GM18873 (cell line): ENCODE data around the gene CCDC197.
A peak's percentile ranks its signal among the peaks of the same experiment; 100 is the strongest.

Experiments used
- ATAC-seq: cut with Tn5 transposase; IDR thresholded peaks from one replicate; pipeline ENCODE4 v1.9.1; 2021; ENCODE audit warnings: mild to moderate bottlenecking, moderate library complexity, moderate number of reproducible peaks; ENCODE audit not compliant: unreplicated experiment, low FRiP score

Gene CCDC197

GRCh38 chr14:93960774-93961438 lies 36.2 kb upstream of the CCDC197 start:
- ATAC-seq = no peak

DNA sequence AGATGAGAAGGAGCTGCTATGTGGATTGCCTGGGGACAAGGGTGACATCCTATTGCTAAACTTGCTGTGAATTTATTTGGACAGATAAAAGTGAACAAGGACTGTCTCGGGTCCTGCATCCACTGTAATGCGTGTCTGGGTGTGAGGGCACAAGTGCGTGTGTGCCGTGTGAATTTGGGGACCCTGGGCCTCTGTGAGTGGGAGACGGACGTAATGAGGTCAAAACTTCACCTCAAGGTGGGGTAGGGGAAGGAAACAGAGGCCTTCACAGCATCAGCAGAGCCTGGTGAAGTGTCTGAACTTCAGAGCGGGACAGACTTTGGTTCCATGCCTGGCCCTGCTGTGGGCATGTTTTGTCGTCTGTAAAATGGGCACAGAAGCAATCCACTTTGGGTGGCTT lies 35.5 kb upstream of the CCDC197 start:
- ATAC-seq = no peak

GRCh38 chr14:93962701-93963601 lies 34.1 kb upstream of the CCDC197 start:
- ATAC-seq = peak; percentile 45

GRCh38 chr14:93963692-93964091 lies 33.4 kb upstream of the CCDC197 start:
- no peak for ATAC-seq

- ATAC-seq = no peak
These were observed 32.8 kb upstream of the CCDC197 start for GRCh38 chr14:93964281-93964680.

DNA sequence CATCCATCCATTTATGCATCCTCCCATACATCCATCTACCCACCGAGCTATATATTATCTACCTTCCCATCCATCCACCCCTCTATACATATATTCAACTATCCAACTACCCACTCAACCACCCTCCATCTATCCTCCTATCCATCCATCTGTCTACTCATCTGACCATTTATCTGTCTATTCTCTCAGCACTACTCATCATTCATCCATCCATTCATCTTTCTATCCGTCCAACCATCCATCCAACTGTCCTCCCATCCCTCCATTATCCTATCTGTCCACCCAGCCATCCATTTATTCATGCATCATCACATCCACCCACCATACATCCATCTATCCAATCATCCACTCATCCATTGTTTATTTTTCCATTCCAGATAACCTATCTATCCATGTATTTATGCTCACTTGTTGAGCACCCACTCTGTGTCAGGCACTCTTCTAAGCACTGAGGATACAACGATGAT lies 32.2 kb upstream of the CCDC197 start:
- ATAC-seq = no peak

GRCh38 chr14:93965287-93965821 lies 31.7 kb upstream of the CCDC197 start:
- no peak for ATAC-seq

DNA sequence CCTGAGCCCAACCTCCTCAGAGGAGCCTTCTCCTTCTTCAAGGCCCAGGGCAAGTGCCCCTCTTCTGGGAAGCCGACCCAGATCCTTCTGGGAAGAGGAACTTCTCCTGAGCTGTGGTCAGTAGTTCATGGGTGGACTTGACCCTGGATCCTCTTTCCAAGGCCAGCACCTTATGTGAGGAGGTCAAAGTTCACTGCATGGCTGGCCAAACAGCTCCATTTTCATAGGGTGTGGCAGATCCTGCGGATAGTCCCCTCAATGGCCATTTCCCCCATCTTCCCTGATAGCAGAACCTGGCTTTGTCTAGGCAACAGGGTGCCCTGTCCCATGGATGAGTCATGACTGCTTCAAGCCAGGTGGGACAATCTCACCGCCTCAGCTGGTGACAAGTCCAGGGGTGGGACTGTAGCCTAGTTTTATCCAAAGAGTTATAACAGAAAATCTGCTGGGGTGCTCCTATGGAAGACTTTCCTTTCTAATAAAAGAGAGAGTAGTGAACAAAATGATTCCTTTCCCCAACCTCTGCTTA lies 31.1 kb upstream of the CCDC197 start:
- no peak for ATAC-seq

- peak; percentile 32 for ATAC-seq
These were observed 29.4 kb upstream of the CCDC197 start for GRCh38 chr14:93967637-93968250.

DNA sequence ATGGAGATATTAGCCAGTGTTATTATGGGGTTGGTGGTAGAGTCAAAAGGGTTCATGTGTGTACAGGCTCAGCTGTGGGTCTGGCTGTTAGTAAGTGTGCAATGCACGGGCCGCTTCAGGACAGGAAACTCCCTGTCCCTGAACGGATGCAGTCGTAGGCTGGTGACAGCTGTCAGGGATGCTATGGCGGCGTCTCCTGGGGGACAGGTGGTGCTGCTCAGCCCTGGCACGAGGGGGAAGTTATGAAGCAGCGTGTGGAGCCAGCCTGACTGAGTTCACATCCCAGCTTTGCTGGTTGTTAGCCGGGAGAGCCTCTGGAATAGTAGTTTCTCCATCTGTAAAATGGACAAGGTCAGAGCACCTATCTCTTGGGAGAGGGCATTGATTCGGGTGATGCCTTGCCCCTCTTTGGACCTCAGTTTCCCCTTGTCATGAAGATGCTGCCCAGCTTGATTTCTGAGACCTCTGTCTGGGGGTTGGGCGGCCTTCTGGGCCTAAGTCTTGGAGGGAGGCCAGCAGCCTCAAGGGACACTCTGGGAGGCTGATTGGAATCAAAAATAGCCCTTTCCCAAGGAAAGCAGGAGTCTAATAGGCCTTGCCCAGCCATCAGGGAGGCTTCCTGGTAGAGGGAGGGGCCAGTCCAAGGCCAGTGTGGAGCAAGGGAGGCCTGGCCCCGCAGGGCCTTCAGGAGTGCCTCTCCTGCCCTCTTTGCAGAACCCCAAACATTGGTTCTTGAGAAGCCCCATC lies 27.8 kb upstream of the CCDC197 start:
- no peak for ATAC-seq

GRCh38 chr14:93970585-93970964 lies 26.5 kb upstream of the CCDC197 start:
- peak; percentile 22 for ATAC-seq

DNA sequence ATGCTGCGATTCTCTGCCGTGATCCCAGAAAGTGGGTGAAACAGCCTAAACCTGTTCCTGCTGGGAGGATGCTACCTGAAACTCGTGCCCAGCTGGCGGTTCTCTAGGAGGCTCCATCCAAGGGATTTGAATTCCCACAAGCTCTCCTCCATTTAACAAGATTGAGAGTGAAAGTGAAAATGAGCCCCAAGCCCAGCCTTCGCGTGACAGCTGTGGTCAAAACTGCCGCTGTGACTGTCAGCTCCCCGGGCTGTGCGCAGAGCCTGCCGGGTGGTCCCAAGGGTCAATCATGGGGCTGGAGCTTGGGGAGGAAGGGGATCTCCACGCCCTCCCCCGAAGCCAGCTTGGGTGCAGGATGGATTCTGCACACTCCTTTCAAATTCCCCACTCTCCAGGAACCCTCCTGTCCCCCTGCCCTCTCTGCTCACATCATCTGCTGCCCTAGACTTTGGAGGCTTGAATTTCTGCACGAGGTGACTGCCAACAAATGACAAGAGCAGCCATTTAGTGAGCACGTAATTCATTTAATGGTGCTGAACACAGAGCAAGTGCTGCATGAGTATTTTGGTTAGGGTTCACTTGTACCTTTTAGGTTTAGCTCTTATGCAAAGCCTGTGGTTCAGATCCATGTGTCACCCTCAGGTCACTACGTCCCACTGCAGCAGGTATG lies 26.0 kb upstream of the CCDC197 start:
- peak; percentile 31 for ATAC-seq

DNA sequence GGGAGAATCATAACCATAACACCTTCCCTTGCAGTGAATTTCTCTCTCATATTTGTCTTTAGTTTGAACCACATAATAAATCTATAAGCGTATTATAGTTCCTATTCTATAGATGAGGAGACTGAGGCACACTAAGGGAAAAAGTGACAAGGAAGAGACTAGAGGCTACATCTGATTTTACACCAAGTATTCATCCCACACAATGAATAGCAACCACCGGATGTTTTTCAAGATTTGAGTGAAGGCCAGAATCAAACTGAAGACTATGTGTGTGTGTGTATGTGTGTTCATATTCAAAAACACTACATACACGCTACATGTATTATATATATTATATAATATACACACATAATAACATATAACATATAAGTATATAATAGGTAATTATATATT lies 25.5 kb upstream of the CCDC197 start:
- no peak for ATAC-seq

DNA sequence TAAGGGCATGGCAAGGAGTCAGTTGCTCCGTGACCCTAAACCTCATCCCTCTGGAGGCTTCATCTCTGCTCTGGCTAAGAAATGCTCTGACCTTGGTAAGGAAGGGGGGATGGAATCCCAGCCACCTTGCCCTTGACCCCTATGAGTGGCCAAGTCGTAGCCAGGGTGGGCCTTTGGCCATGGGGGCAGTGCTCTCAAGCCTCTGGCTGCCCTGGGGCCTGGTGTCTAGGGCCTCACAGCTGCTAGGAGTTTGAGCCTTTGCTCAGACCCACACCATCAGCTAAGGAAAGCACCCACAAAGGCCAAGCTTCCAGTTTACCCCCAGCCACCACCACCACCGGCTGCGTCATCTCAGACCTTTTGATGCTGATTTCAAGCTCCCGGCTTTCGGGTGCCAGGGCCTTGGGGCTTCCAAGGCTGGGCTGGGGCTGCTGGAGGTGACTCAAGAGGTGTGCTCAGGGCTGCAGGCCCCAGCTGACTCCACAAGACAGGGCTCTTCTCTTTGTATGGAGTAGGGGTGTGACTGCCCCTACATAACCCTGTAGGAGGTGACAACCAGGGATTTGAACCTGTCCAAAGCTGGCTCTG lies 24.4 kb upstream of the CCDC197 start:
- no peak for ATAC-seq

- ATAC-seq = no peak
These were observed 23.5 kb upstream of the CCDC197 start for GRCh38 chr14:93973607-93974006.

- ATAC-seq = no peak
These were observed 22.8 kb upstream of the CCDC197 start for GRCh38 chr14:93974299-93974698.

DNA sequence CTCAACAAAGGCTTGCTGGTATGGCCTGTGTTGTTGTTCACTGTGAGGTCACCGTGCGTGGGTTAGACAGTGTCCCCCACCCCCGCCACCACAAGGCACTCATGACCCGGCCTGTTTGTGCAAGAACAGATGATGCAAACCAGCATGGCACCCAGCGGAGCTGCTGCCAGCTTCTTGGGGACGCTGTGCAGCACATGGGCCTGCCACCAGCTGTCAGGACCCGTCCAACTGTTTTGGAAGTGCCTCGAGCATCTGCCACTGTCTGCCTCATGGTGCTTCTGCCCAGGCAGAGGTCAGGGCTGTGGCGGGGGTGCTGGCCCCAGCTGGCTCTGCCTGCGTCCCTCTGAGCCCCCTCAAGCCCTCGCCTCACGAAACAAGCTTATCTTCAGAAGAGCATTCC lies 22.3 kb upstream of the CCDC197 start:
- ATAC-seq = no peak

- peak; percentile 67 for ATAC-seq
These were observed 21.2 kb upstream of the CCDC197 start for GRCh38 chr14:93975791-93976476.
